Measurements from ENCODE around the gene CAMKK1. TPM values are rescaled to one million over a fixed set of nuclear protein-coding genes. Genes with fewer than 3 reads are reported as not detected.

CAMKK1 gene
- total and polyA plus RNA-seq, 9 of the 15 experiments (the other 6 are each of a cell fraction or from before 2014, with no cell fraction given), result 0.34 to 7.5 (median 4.9) TPM

GRCh38 chr17:3892095-3892998 lies 506 bp downstream of the CAMKK1 start (continued):
- 0 out of 4 replicates have a peak, but pooled peaks of 1 of the 2 experiments have one; percentile 20 for TF ChIP-seq MLLT1 (IDR thresholded peaks at IDR 0.05)
- TF ChIP-seq ZNF511 (CRISPR knock-in tag; IDR thresholded peaks at IDR 0.05), result 0 out of 2 replicates have a peak, but pooled peaks have one; percentile 53
- TF ChIP-seq CTCF (IDR thresholded peaks at IDR 0.05 in 2 of 3, conservative IDR thresholded peaks at IDR 0.05 in 1 of 3; ENCODE audit: insufficient read depth in 2 of 3, low read depth in 1 of 3, low read length in 3 of 3), result peak in 1 of 3 experiments; percentile 22; a peak in 1 of 6 replicates
- TF ChIP-seq ATF1 (CRISPR knock-in tag; IDR thresholded peaks at IDR 0.05), result no peak
- peak; percentile 42; the same call in 1 of the 2 replicates for TF ChIP-seq ATF1 (tag; IDR thresholded peaks at IDR 0.05)
- peak; percentile 23 for TF ChIP-seq U2AF1 (optimal IDR thresholded peaks at IDR 0.05; ENCODE audit: low read depth, low read length)
- peak; percentile 75 for TF ChIP-seq MYC (IDR thresholded peaks at IDR 0.05; ENCODE audit: low read depth, low read length)
- no peak for TF ChIP-seq MYC (CRISPR knock-in tag; IDR thresholded peaks at IDR 0.05; ENCODE audit: borderline replicate concordance, low read depth)
- no peak for TF ChIP-seq NUFIP1 (IDR thresholded peaks at IDR 0.05; ENCODE audit: partially characterized antibody)
- no peak for TF ChIP-seq THAP12 (CRISPR knock-in tag; IDR thresholded peaks at IDR 0.05)
- peak; percentile 50 to 66 for TF ChIP-seq E2F6 (IDR thresholded peaks at IDR 0.05; ENCODE audit: borderline replicate concordance in 1 of 2, extremely low read depth in 1 of 2, insufficient read depth in 1 of 2, insufficient read length in 1 of 2, low read depth in 1 of 2, low read length in 1 of 2, poor library complexity in 1 of 2, severe bottlenecking in 1 of 2)
- no peak for TF ChIP-seq PTTG1 (tag; IDR thresholded peaks at IDR 0.05; ENCODE audit: low read depth)
- no peak for TF ChIP-seq ILK (tag; IDR thresholded peaks at IDR 0.05; ENCODE audit: borderline replicate concordance, low read depth)
- no peak for TF ChIP-seq ZNF263 (CRISPR knock-in tag; IDR thresholded peaks at IDR 0.05; ENCODE audit: borderline replicate concordance)
- TF ChIP-seq KLF13 (tag; IDR thresholded peaks at IDR 0.05; ENCODE audit: borderline replicate concordance, low read depth), result 0 out of 2 replicates have a peak, but pooled peaks have one; percentile 10
- TF ChIP-seq POLR2G (IDR thresholded peaks at IDR 0.05; ENCODE audit: low read depth, low read length), result peak; percentile 55; the same call in 1 of the 2 replicates
- peak; percentile 67; the same call in 1 of the 2 replicates for TF ChIP-seq L3MBTL2 (IDR thresholded peaks at IDR 0.05)
- peak; percentile 59 for TF ChIP-seq CXXC5 (CRISPR knock-in tag; IDR thresholded peaks at IDR 0.05)
